Amniotic epithelial cell (primary cell): ENCODE results near the gene VPS18.

Source experiments
- DNase-seq: peaks from one replicate; pipeline ENCODE4 v3.0.0-alpha.2; 2010; ENCODE audit warnings: low read depth

VPS18 gene

GRCh38 chr15:40902605-40903561, 8.6 kb downstream of the VPS18 start:
- peak; percentile 85 for DNase-seq

GRCh38 chr15:40904552-40905201, 10.4 kb downstream of the VPS18 start:
- DNase-seq = no peak

- peak; percentile 71 for DNase-seq
These were observed 12.1 kb downstream of the VPS18 start for GRCh38 chr15:40906091-40906990.

GRCh38 chr15:40906991-40907802, 12.9 kb downstream of the VPS18 start:
- DNase-seq = no peak

GRCh38 chr15:40908095-40908494, 13.8 kb downstream of the VPS18 start:
- no peak for DNase-seq

- DNase-seq = peak; percentile 75
These were observed 15.7 kb downstream of the VPS18 start for GRCh38 chr15:40909662-40910630.

- DNase-seq = no peak
These were observed 16.9 kb downstream of the VPS18 start for GRCh38 chr15:40911141-40911540.

GRCh38 chr15:40911693-40912092, 17.4 kb downstream of the VPS18 start:
- DNase-seq = no peak

GRCh38 chr15:40912478-40912877, 18.2 kb downstream of the VPS18 start:
- no peak for DNase-seq

GRCh38 chr15:40914013-40914412, 19.8 kb downstream of the VPS18 start:
- DNase-seq = no peak

- no peak for DNase-seq
These were observed 20.2 kb downstream of the VPS18 start for GRCh38 chr15:40914486-40914885.

- no peak for DNase-seq
These were observed 20.9 kb downstream of the VPS18 start for GRCh38 chr15:40915116-40915661.

- no peak for DNase-seq
These were observed 21.4 kb downstream of the VPS18 start for GRCh38 chr15:40915679-40916078.

GRCh38 chr15:40917585-40917984, 23.3 kb downstream of the VPS18 start:
- DNase-seq = no peak

- no peak for DNase-seq
These were observed 24.0 kb downstream of the VPS18 start for GRCh38 chr15:40918146-40918798.

GRCh38 chr15:40918799-40919392, 24.6 kb downstream of the VPS18 start:
- no peak for DNase-seq

- DNase-seq = no peak
These were observed 27.8 kb downstream of the VPS18 start for GRCh38 chr15:40921949-40922607.

GRCh38 chr15:40922608-40923005, 28.4 kb downstream of the VPS18 start:
- DNase-seq = no peak
